Renal cortex interstitium (tissue), 11 donors: Measurements from ENCODE around the gene B3GAT1. TPM values are rescaled to one million over a fixed set of nuclear protein-coding genes. Genes with fewer than 3 reads are reported as not detected.
"Not testable (repeated sequence)": the region's sequence is repeated elsewhere in the genome, so short reads cannot be mapped to it uniquely, and the experiment has no call there.

Source experiments
- DNase-seq, 11 donors: peaks; one replicate each; pipeline ENCODE4 v3.0.0-alpha.2; 2013; ENCODE audit warnings: low read depth in 9 of 11, low spot score in 4 of 11; ENCODE audit errors: extremely low read depth in 1 of 11
- polyA plus RNA-seq, 3 donors: library from polyadenylated mRNA; unstranded; fragments of 120-200 nt; gene quantifications; one replicate each; pipeline ENCODE4 v1.2.1, GENCODE V29; 2013; ENCODE audit not compliant: insufficient read length in 3 of 3

The B3GAT1 gene
- polyA plus RNA-seq, 3 donors: 4.3 to 4.9 (median 4.6) TPM

GRCh38 chr11:134346976-134347350, 65.1 kb downstream of the B3GAT1 start:
- no peak for DNase-seq

- DNase-seq: no peak
Measured at GRCh38 chr11:134346101-134346975, 65.7 kb downstream of the B3GAT1 start.

GRCh38 chr11:134345237-134345550, 66.8 kb downstream of the B3GAT1 start:
- DNase-seq: no peak

- DNase-seq: not testable (repeated sequence)
Measured at GRCh38 chr11:134344497-134345236, 67.4 kb downstream of the B3GAT1 start.

GRCh38 chr11:134343646-134344045, 68.4 kb downstream of the B3GAT1 start:
- no peak for DNase-seq

GRCh38 chr11:134342572-134343340, 69.3 kb downstream of the B3GAT1 start:
- no peak for DNase-seq

- DNase-seq: no peak
Measured at GRCh38 chr11:134341805-134342571, 70.1 kb downstream of the B3GAT1 start.

- DNase-seq: no peak
Measured at GRCh38 chr11:134340354-134340964, 71.6 kb downstream of the B3GAT1 start.

GRCh38 chr11:134339756-134340155, 72.3 kb downstream of the B3GAT1 start:
- DNase-seq: no peak

- no peak for DNase-seq
Measured at GRCh38 chr11:134338654-134339053, 73.4 kb downstream of the B3GAT1 start.

- DNase-seq: no peak
Measured at GRCh38 chr11:134338068-134338467, 74.0 kb downstream of the B3GAT1 start.

GRCh38 chr11:134337051-134337450, 75.0 kb downstream of the B3GAT1 start:
- DNase-seq: no peak

- DNase-seq: no peak
Measured at GRCh38 chr11:134334796-134335571, 77.1 kb downstream of the B3GAT1 start.

- DNase-seq: no peak
Measured at GRCh38 chr11:134333946-134334345, 78.1 kb downstream of the B3GAT1 start.

- no peak for DNase-seq
Measured at GRCh38 chr11:134333312-134333711, 78.7 kb downstream of the B3GAT1 start.

- no peak for DNase-seq
Measured at GRCh38 chr11:134332782-134333181, 79.3 kb downstream of the B3GAT1 start.

GRCh38 chr11:134332189-134332631, 79.8 kb downstream of the B3GAT1 start:
- peak in 2 of 11 donors; percentile 8 to 24 for DNase-seq
